GM12864 (cell line): ENCODE measurements around the gene CRTAC1.

Experiments
- DNase-seq: peaks from one replicate; pipeline ENCODE4 v3.0.0-alpha.2; 2011; ENCODE audit warnings: low read depth
- H3K4me3 ChIP-seq: 2 replicates; pipeline ENCODE4 v1.5.1; 2011; ENCODE audit warnings: mild to moderate bottlenecking, low read depth, low read length, control low read depth
- TF ChIP-seq, protein P1 (sequence below): IDR thresholded peaks from 2 replicates; pipeline ENCODE4 v1.5.1; 2011; ENCODE audit warnings: low read depth, mild to moderate bottlenecking, moderate library complexity, low read length, control low read depth, inconsistent platforms; ENCODE audit errors: missing control alignments

Gene CRTAC1

DNA sequence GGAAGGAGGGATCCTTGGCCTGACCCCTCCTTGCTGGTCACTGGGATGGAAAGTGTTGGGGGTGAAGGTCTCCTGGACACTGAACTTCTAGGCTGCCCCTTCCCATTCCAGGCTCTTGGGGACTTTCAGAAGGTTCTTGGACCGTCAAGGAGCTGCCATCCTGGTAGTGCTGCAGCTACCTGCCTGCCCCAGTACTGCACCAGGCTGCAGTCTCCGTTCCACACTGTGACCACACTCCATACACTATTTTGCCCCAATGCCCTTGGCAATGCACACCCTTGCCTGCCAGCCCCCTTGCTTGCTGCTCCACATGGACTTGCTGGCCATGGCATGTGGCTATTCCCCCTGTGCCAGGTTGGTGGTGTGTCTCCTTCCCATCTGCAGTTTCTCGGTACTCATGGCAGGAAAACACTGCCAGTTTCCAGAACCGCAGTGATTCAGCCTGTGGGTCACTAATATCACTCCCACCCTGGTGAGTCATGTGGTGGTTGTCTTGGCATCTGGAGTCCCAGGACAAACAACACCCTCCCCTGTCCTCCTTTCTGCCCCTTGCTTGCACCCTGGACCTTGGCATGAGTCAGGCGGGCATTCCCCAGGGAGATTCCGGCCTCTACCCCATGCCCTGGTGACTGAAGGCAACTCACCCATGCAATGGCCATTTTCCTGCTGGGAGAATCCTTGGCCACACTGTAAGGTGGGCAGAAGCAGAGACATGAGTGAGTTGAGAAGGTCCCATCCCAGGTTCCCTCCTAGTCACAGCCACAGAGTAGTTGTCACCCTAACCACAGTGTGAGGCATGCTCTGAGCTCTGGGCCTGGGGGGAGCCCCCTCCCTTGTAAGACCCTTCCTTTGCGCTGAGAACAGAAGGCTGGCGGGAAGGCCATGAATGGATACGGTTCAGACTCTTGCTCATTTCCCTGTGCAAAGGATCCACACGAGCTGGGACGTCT, 148.0 kb downstream of the CRTAC1 start:
- DNase-seq, result no peak
- TF ChIP-seq, protein P1, sequence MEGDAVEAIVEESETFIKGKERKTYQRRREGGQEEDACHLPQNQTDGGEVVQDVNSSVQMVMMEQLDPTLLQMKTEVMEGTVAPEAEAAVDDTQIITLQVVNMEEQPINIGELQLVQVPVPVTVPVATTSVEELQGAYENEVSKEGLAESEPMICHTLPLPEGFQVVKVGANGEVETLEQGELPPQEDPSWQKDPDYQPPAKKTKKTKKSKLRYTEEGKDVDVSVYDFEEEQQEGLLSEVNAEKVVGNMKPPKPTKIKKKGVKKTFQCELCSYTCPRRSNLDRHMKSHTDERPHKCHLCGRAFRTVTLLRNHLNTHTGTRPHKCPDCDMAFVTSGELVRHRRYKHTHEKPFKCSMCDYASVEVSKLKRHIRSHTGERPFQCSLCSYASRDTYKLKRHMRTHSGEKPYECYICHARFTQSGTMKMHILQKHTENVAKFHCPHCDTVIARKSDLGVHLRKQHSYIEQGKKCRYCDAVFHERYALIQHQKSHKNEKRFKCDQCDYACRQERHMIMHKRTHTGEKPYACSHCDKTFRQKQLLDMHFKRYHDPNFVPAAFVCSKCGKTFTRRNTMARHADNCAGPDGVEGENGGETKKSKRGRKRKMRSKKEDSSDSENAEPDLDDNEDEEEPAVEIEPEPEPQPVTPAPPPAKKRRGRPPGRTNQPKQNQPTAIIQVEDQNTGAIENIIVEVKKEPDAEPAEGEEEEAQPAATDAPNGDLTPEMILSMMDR, result no peak
- no peak overlapping the region for H3K4me3 ChIP-seq

DNA sequence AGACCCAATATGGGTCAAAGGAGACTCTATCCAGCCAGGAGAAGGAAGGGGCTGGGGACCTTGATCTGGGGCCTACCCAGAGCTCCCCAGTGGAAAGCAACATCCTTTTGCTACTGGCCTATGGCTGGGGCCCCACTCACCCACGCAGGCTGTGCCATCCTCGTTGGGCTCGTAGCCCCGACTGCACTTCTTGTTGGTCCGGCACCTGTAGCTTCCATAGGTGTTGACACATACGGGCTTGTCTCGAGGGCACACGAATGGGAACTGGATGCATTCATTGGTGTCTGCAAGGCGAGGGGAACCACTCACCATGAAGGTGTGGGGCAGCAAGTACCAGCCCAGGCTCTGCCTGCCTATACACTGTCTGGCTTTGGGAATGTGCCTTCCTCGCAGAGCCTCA, 150.3 kb downstream of the CRTAC1 start:
- TF ChIP-seq, protein P1, result no peak
- no peak overlapping the region for H3K4me3 ChIP-seq
- DNase-seq, result no peak

DNA sequence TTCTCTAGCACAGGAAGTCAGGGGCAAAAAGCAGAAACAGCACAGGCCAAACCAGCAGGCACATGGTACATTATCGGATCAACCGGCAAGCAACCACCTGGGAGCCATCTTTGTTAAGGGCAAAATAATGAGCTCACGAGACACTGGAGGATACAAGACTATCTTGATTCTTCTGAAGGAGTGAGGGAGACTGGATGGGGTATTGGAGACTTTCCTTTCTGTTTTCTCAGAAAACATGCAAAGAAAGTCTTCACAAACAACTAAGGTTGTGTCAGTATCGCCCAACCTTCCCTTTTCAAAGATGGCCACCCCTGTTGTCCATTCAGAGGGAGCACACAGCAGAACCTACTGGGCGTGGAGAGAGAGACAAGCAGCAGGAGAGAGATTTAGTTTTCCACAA, 151.2 kb downstream of the CRTAC1 start:
- no peak for DNase-seq
- TF ChIP-seq, protein P1, result no peak
- no peak overlapping the region for H3K4me3 ChIP-seq

DNA sequence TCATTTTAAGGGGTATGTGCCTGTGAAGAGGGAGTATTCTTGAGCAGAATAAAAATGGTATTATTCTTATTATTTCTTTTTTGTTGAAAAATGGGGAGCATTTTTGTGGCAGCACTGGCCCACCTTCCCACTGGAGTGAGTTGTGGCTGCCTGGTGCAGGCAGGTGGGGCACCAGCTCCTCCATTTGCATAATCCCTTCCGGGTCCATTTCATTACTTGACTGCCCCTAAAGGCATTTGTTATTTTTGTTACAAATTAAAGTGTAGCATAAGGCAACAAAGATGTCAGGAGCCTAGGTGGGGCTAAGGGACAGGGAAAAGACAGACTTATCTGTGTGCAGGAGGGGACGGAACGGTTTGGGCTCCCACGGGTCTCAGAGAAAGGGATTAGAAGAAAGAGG, 154.0 kb downstream of the CRTAC1 start:
- DNase-seq, result no peak
- TF ChIP-seq, protein P1, result no peak
- no peak overlapping the region for H3K4me3 ChIP-seq

DNA sequence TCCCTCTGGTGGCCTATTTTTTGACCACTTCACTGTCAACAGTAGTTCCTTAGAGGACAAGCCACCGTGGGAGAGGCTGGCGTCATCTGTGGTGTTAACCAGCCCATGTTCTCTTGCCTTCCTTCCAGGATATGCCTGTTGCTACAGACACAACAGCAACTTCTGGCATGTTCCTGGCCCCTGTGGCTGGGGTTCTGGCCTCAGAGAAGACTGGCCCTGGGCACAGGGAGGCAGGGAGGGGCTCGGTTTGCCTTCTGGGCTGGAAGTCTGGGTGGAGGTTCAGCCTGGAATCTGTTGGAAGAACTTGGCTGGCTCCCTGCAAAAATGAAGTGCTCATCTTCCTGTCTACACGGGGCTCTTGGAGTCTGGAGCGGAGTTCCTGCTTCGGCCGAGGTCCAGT, 155.0 kb downstream of the CRTAC1 start:
- no peak for DNase-seq
- no peak overlapping the region for H3K4me3 ChIP-seq
- TF ChIP-seq, protein P1, result no peak

DNA sequence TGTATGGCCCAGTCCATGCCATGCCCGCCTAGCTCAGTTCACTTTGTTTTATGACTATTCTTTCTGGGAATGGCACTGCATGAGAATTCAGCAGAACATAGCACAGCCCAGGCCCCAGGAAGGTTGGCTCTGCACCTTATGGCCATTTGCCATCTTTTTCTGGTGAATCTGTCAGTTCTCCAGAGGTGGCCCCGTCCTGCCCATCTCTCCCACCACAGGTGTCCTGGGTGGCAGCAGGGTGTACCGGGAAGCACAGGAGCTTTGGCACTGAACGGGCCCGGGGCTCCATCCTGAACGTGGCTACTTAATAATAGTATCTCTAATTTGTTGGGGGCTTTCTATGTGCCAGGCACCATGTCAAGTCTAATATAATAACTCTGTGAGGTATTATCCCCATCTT, 156.1 kb downstream of the CRTAC1 start:
- no peak overlapping the region for H3K4me3 ChIP-seq
- TF ChIP-seq, protein P1, result no peak
- no peak for DNase-seq

DNA sequence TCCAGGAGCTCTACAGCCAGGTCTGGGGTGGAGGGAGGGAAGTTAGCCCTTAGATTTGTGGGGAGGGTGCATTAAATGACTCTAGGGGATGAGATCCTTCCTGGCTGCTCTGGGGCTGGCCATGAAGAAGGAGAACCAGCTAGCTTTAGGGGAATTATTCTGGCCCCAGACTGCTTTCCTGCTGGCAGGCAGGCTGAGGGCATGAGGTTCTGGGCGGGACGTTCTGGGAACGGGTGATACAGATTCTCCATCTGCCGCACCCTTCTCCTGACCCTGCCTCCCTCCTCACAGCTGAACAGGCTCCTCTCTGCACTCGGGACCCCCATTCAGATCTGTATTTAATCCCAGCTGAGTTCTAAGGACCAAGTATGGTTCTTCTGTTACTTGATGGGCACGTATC, 156.9 kb downstream of the CRTAC1 start:
- DNase-seq, result no peak
- TF ChIP-seq, protein P1, result no peak
- H3K4me3 ChIP-seq, result no peak overlapping the region
